ENCODE measurements around the gene POMT1. TPM values are rescaled to one million over a fixed set of nuclear protein-coding genes. Genes with fewer than 3 reads are reported as not detected.

POMT1 gene
- total RNA-seq, 1 experiment from 2014 or later: 34.1 TPM

DNA sequence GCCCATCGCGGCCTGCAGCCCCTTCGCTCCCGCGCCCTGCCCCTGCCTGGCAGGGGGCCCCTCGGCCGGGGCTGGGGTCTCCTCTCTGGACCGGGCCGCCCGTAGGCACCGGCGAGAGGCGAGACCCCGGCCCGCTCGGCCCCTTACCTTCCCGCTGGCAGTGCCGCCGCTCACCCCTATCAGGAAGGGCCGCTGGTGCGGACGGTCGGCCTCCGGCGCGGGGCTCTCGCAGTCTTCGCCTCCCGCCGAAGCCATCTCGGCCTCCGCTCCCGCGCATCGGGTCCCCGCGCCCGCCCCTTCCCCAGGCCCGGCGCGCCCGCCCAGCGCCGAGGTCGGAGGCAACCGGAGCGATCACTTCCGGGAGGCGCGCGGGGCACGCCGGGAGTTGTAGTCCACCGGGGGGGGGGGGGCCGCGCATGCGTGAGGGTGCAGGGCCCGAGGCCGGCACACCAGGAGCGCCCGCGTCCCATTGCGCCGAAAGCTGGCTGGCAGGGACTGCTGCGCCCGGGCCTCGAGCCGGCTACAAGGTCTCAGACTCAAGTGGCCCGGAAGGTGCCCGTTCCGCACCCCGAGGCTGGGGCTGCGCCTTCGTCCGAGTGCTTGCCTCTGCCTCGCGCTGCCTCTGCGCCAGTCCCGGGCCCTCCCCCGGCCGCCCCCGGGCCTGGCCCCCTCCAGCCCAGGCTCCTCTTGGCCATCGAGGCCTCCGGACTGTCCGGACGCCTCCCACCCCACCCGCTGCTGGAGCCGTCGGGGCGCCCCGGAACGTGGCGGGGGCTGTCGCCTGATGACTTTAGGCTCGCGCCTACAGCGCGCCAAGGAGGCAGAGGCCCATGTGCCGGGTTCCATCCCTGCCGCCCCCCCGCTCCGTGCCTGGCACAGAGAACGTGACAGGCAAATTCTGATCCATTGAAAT is 28.5 kb downstream of the POMT1 start, which contains the start of gene UCK1:
UCK1 (minus strand) TSS at position 344 of the 913 bp plus-strand sequence; CDS start at position 255, 89 bp downstream.
- no CpG with 5 or more reads among the region's 103 CpGs for WGBS (ENCODE audit: extremely low coverage, insufficient read length, low lambda C conversion rate)
- H3K9me3 Mint-ChIP-seq: no peaks in the 10 kb centered on the region; a peak in 1 of 5 replicates
- H3K36me3 Mint-ChIP-seq (ENCODE audit: insufficient read depth in 1 of 3, low read depth in 3 of 3): peaks cover 19 to 37% (median 32%) of the 10 kb centered on the region in 3 experiments

More for the DNA sequence above, 28.5 kb downstream of the POMT1 start, which contains the start of gene UCK1:
- no peaks in the 10 kb centered on the region for H3K27me3 ChIP-seq (ENCODE audit: insufficient read depth, low read length)
- no peak within 1 kb of the TSS for H2AFZ ChIP-seq (ENCODE audit: low read length)
- H3K4me1 Mint-ChIP-seq: peaks cover 0 to 12% of the 10 kb centered on the region in 2 experiments; a peak in 2 of 4 replicates
- H3K4me1 ChIP-seq (ENCODE audit: insufficient read depth, low read length): no peaks in the 10 kb centered on the region; the same call in 1 of the 2 replicates
- H2BK20ac ChIP-seq (ENCODE audit: low read depth, low read length, poor library complexity, severe bottlenecking): no peak within 1 kb of the TSS
- H3K23ac ChIP-seq (ENCODE audit: insufficient read length, low read depth, low read length): no peak within 1 kb of the TSS
- no peak within 1 kb of the TSS for H3K18ac ChIP-seq (ENCODE audit: insufficient read length, low read depth, low read length)
- peak within 1 kb of the TSS in 1 of 3 experiments; percentile 81; a peak in 2 of 7 replicates for H3K27ac Mint-ChIP-seq
- H3K4ac ChIP-seq (ENCODE audit: low read depth, low read length): no peak within 1 kb of the TSS
- DNase-seq: peak; percentile 90
- no peak within 1 kb of the TSS for H3T11ph ChIP-seq (ENCODE audit: low read length)
- no peak within 1 kb of the TSS for H4K5ac ChIP-seq (ENCODE audit: insufficient read length, low read depth, low read length)
- H3K79me1 ChIP-seq (ENCODE audit: insufficient read depth, low read depth, low read length, poor library complexity, severe bottlenecking): no peaks in the 10 kb centered on the region
- H2BK120ac ChIP-seq (ENCODE audit: low read depth, low read length, poor library complexity, severe bottlenecking): no peak within 1 kb of the TSS
- H3K9ac ChIP-seq (ENCODE audit: extremely low read depth, insufficient read length, low read length): peak within 1 kb of the TSS; percentile 80
- H3K23me2 ChIP-seq (ENCODE audit: insufficient read length, low read depth, low read length, poor library complexity, severe bottlenecking): peaks cover 6% of the 10 kb centered on the region
- H3K14ac ChIP-seq (ENCODE audit: insufficient read depth, low read length): peak within 1 kb of the TSS; percentile 52; the same call in 1 of the 2 replicates
- TF ChIP-seq, protein P1, sequence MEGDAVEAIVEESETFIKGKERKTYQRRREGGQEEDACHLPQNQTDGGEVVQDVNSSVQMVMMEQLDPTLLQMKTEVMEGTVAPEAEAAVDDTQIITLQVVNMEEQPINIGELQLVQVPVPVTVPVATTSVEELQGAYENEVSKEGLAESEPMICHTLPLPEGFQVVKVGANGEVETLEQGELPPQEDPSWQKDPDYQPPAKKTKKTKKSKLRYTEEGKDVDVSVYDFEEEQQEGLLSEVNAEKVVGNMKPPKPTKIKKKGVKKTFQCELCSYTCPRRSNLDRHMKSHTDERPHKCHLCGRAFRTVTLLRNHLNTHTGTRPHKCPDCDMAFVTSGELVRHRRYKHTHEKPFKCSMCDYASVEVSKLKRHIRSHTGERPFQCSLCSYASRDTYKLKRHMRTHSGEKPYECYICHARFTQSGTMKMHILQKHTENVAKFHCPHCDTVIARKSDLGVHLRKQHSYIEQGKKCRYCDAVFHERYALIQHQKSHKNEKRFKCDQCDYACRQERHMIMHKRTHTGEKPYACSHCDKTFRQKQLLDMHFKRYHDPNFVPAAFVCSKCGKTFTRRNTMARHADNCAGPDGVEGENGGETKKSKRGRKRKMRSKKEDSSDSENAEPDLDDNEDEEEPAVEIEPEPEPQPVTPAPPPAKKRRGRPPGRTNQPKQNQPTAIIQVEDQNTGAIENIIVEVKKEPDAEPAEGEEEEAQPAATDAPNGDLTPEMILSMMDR (conservative IDR thresholded peaks at IDR 0.05): no peak
- no peak within 1 kb of the TSS for H2BK5ac ChIP-seq (ENCODE audit: insufficient read length, low read length)
- H3K79me2 ChIP-seq (ENCODE audit: insufficient read depth, low read length): no peaks in the 10 kb centered on the region; the same call in 1 of the 2 replicates
- no peak within 1 kb of the TSS for H2AK5ac ChIP-seq (ENCODE audit: insufficient read length, low read length)
- no peak within 1 kb of the TSS for H4K8ac ChIP-seq (replicated peaks; ENCODE audit: insufficient read length, low read depth, low read length)
- no peak within 1 kb of the TSS for H2BK12ac ChIP-seq (ENCODE audit: insufficient read length, low read depth, low read length)
- no peaks in the 10 kb centered on the region; the same call in 1 of the 2 replicates for H3K27me3 Mint-ChIP-seq (ENCODE audit: low read depth)
- H4K91ac ChIP-seq (ENCODE audit: insufficient read length, low read depth, low read length): no peak within 1 kb of the TSS
- H3K4me2 ChIP-seq (ENCODE audit: insufficient read depth, insufficient read length, low read length): peak within 1 kb of the TSS; percentile 82
- no peak within 1 kb of the TSS for H2BK15ac ChIP-seq (ENCODE audit: low read depth, low read length)
- no peak within 1 kb of the TSS for H3K27ac ChIP-seq (ENCODE audit: insufficient read length, low read depth, low read length)
- H3K56ac ChIP-seq (ENCODE audit: insufficient read length, low read depth, low read length): no peak within 1 kb of the TSS
- H3K9me3 ChIP-seq (ENCODE audit: control insufficient read depth, low read depth, low read length): no peaks in the 10 kb centered on the region
- no peaks in the 10 kb centered on the region for H4K20me1 ChIP-seq (ENCODE audit: control insufficient read depth, insufficient read depth, insufficient read length)
- peak within 1 kb of the TSS; percentile 87 to 89 for H3K4me3 Mint-ChIP-seq

Measured in H9 (cell line).